ACC112 (cell line): ENCODE results near the gene SULT1B1.

ENCODE experiments used
- H2AFZ ChIP-seq: fragments of 200-600 bp; sonication (generic); one replicate; pipeline ENCODE4 v1.6.0; 2017; ENCODE audit warnings: antibody characterized with exemption, low read length; ENCODE audit not compliant: unreplicated experiment
- H3K27ac ChIP-seq: fragments of 200-600 bp; sonication (generic); 2 replicates; pipeline ENCODE4 v1.5.1; 2014; ENCODE audit warnings: low read depth, mild to moderate bottlenecking, antibody characterized with exemption, low read length, moderate library complexity
- H3K27me3 ChIP-seq: fragments of 200-600 bp; sonication (generic); 2 replicates; pipeline ENCODE4 v1.6.1; 2014; ENCODE audit warnings: mild to moderate bottlenecking, antibody characterized with exemption, low read length, moderate library complexity, mixed read lengths; ENCODE audit not compliant: insufficient read depth
- H3K36me3 ChIP-seq: fragments of 200-600 bp; sonication (generic); 2 replicates; pipeline ENCODE4 v1.6.1; 2016; ENCODE audit warnings: mild to moderate bottlenecking, antibody characterized with exemption, low read length, moderate library complexity, mixed read lengths; ENCODE audit not compliant: insufficient read depth
- H3K4me1 ChIP-seq: fragments of 200-600 bp; sonication (generic); one replicate; pipeline ENCODE4 v1.6.1; 2016; ENCODE audit warnings: low read length, mixed read lengths; ENCODE audit not compliant: insufficient read depth, unreplicated experiment, control insufficient read depth
- H3K4me3 ChIP-seq: fragments of 200-600 bp; sonication (generic); 2 replicates; pipeline ENCODE4 v1.5.1; 2014; ENCODE audit warnings: mild to moderate bottlenecking, low read depth, low read length
- H3K79me2 ChIP-seq: fragments of 200-600 bp; sonication (generic); one replicate; pipeline ENCODE4 v1.6.0; 2016; ENCODE audit warnings: low read length; ENCODE audit not compliant: control insufficient read depth, unreplicated experiment, insufficient read depth

The SULT1B1 gene

DNA sequence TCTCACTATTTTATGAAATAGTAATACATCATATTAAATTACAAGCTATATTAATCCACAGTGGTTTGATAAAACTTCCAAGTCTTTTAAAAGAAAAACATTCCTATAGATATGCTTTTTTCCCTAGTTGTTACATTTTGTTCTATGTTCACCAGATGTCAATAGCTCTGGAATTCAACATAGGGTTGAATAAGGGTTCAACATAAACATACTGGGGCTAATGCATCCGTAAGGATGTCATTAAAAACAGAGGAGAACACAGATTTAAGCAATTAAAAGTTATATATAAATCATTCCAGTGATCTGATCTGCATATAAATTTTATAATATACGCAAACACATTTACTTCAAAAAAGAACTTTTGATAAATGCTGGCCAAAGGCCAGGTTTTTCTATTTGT, 32.5 kb downstream of the SULT1B1 start:
- H3K36me3 ChIP-seq, result no peaks in the 10 kb centered on the region
- H3K27me3 ChIP-seq, result no peaks in the 10 kb centered on the region
- H3K4me1 ChIP-seq, result peaks cover 60% of the 10 kb centered on the region
- H3K79me2 ChIP-seq, result no peaks in the 10 kb centered on the region
- H3K27ac ChIP-seq, result peak overlapping the region; percentile 97
- no peak overlapping the region for H3K4me3 ChIP-seq
- H2AFZ ChIP-seq, result no peak overlapping the region

DNA sequence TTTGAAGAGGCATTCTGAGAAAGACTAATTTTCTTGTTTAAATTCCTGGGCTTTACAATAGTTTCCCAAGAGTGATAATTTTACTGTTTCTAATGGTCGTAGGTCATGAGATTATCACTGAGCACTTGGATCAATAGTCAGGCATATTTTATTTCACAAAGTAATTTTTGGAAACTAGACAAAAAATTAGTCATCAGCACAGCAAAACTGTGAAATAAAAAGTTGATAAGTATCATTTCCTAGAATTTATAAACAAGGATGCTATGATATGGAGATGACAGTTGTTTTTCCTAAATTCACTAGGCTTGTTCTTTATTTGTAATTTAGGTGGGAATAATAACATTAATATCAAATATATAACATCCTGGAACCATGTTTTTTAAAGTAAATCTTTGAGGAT, 33.0 kb downstream of the SULT1B1 start:
- H3K79me2 ChIP-seq, result no peaks in the 10 kb centered on the region
- H3K36me3 ChIP-seq, result peaks cover 5% of the 10 kb centered on the region
- peak overlapping the region; percentile 97 for H3K27ac ChIP-seq
- H3K4me1 ChIP-seq, result peaks cover 60% of the 10 kb centered on the region
- no peaks in the 10 kb centered on the region for H3K27me3 ChIP-seq
- H2AFZ ChIP-seq, result peak overlapping the region; percentile 69
- no peak overlapping the region for H3K4me3 ChIP-seq

DNA sequence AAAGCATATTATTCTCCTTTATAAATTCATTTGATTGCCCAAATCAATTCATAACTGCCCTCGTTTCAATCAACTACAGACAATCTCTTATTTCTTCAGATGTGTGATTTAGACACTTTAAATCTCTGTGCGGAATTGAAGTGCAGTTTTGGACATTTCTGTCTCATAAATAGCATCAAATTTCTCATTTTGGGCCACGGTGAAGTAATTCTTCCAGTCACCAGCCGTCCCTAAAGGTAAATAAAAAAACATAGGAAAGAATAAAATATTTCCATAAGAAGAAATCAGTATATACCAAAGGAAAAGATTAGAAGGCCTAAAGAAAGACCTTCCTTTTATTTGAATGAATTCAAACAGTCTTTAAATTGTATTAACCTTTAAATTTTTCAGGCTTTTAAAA, 33.4 kb downstream of the SULT1B1 start:
- H3K36me3 ChIP-seq, result peaks cover 5% of the 10 kb centered on the region
- H3K4me1 ChIP-seq, result peaks cover 58% of the 10 kb centered on the region
- H2AFZ ChIP-seq, result peak overlapping the region; percentile 69
- peak overlapping the region; percentile 5; the same call in 1 of the 2 replicates for H3K4me3 ChIP-seq
- peak overlapping the region; percentile 97 for H3K27ac ChIP-seq
- no peaks in the 10 kb centered on the region for H3K27me3 ChIP-seq
- H3K79me2 ChIP-seq, result no peaks in the 10 kb centered on the region

DNA sequence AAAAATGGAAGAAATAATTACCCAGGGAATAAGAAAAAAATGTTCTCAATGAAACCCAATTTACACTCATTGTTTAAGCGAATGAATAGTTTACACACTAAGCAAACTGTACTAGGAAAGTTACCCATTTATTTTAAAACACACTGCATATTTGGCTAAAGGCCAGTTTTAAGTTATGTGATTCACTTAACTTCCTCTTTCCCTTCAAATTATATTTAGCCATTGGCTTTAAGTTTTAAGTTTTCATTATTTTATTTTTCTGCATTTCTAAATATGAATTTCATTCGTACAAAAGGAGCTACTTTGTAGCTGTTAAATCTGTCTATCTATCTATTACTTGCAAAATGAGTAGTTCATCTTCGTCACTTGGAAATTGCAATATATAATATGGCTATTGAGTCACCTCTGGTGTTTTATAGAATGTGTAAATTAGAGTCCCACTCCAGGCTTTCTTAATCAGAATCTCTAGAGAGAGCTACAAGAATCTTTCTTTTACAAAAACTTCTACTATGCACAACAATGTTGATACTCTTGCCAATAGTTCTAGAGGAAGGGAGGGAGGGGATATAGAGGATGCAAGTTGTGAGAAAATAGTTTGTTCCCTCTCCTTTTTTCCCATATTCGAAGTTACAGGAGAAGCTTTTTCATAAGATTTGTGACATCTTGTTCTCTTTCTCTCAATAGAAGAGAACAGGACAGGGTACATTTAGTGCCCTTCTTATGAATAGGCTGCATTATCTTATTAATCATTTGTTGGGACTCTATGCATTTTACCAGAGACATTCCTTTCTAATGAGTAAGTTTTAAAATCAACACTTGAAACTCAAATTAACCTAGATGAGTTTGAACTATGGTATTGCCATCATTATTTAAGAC, 41.8 kb downstream of the SULT1B1 start:
- Histone ChIP-seq H2AFZ (peak overlapping the region; percentile 83), H3K27ac (peak overlapping the region; percentile 92), H3K4me3 (peak overlapping the region; percentile 22; the same call in 1 of the 2 replicates), H3K36me3 (peaks cover 5% of the 10 kb centered on the region), H3K27me3 (no peaks in the 10 kb centered on the region), H3K79me2 (no peaks in the 10 kb centered on the region), H3K4me1 (peaks cover 40% of the 10 kb centered on the region)

DNA sequence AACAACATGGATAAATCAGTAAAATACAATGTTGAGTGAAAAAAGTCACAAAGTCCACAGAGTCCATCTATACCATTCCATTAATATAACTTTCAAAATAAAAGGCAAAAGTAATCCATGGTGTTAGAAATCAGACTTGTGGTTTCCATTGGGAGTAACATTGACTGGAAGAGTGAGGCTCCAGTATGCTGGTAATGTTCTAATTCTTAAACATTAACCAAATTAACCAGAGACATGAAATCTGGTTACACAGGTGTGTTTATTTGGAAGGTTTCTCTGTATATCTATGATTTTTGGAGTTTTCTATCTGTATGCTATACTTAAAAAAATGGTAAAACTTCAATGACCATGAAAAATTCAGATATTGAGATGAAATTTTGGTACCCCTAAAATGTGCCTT, 42.6 kb downstream of the SULT1B1 start:
- no peak overlapping the region for H3K4me3 ChIP-seq
- H3K4me1 ChIP-seq, result peaks cover 46% of the 10 kb centered on the region
- peak overlapping the region; percentile 41 for H2AFZ ChIP-seq
- H3K79me2 ChIP-seq, result no peaks in the 10 kb centered on the region
- H3K27ac ChIP-seq, result peak overlapping the region; percentile 92
- peaks cover 4% of the 10 kb centered on the region for H3K36me3 ChIP-seq
- no peaks in the 10 kb centered on the region for H3K27me3 ChIP-seq

DNA sequence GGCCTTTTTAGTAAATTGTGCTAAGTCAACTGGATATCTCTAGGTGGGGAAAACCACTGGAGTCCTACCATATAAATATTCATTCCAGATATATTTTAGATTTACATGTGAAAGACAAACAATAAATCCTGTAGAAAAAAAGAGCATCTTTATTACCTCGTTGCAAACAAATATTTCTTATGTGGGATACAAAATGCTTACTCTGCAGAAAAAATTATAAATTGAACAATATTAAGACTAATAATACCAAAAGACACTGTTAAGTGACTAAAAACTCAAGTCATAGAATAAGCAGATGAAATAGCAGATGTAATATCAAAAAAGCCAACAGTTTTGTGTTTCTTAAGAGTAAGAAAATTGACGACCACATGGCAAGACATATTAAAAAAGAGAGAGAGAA, 43.8 kb downstream of the SULT1B1 start:
- Histone ChIP-seq H3K36me3 (no peaks in the 10 kb centered on the region), H3K4me1 (peaks cover 40% of the 10 kb centered on the region), H3K79me2 (no peaks in the 10 kb centered on the region), H2AFZ (no peak overlapping the region), H3K27ac (peak overlapping the region; percentile 92; the same call in 1 of the 2 replicates), H3K27me3 (no peaks in the 10 kb centered on the region), H3K4me3 (no peak overlapping the region)

DNA sequence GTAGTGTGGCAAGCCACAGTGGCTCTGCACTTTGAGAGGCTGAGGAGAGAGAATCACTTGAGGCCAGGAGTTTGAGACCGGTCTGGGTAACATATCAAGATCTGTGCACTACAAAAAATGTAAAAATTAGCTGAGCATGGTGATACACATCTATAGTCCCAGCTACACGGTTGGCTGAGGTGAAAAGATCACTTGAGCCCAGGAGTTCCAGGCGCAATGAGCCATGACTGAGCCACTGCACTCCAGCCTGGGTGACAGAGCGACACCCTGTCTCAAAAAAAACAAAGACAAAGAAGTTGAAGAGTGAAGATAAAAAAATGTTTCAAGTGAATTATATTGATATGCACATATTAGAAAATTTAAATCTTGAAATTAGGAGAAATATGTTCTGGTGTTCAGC, 46.3 kb downstream of the SULT1B1 start:
- Histone ChIP-seq H3K4me1 (peaks cover 31% of the 10 kb centered on the region), H3K27me3 (no peaks in the 10 kb centered on the region), H3K4me3 (no peak overlapping the region), H3K27ac (peak overlapping the region; percentile 36), H2AFZ (no peak overlapping the region), H3K36me3 (no peaks in the 10 kb centered on the region), H3K79me2 (no peaks in the 10 kb centered on the region)

DNA sequence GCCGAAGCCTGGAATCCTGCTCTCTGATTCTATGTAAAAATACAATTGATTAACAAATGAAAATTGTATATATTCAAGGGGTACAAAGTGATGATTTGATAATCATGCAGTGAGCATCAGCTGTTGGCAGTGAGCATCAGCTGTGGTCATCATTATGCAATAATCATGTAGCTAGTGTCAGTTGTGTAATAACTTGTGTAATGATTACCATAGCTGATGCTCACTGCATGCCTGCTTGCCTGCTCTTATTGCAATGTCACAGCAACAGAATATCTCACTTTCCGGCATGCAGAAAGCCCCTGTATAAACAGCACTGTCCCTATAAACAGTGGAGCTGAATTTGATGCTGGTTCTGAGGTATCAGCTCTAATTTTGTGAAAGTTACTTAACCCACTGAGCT, 46.8 kb downstream of the SULT1B1 start:
- Histone ChIP-seq H3K79me2 (no peaks in the 10 kb centered on the region), H3K27ac (peak overlapping the region; percentile 36)

DNA sequence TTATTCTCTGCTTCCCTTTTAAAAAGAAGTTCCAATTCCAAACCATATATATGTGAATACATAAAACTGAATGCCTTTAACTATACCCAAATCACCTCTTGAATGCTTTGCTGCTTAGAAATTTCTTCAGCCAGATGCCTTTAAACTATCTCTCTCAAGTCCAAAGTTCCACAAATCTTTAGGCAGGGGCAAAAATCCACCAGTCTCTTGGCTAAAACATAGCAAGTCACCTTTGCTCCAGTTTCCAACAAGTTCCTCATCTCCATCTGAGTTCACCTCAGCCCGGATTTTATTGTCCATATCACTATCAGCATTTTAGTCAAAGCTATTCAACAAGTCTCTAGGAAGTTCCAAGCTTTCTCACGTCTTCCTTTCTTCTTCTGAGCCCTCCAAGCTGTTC, 49.8 kb downstream of the SULT1B1 start:
- no peak overlapping the region for H3K4me3 ChIP-seq
- H3K27ac ChIP-seq, result no peak overlapping the region
- H3K4me1 ChIP-seq, result peaks cover 29% of the 10 kb centered on the region
- no peaks in the 10 kb centered on the region for H3K79me2 ChIP-seq
- H3K27me3 ChIP-seq, result no peaks in the 10 kb centered on the region
- no peaks in the 10 kb centered on the region for H3K36me3 ChIP-seq
- H2AFZ ChIP-seq, result no peak overlapping the region

More for the DNA sequence above, 46.8 kb downstream of the SULT1B1 start:
- H2AFZ ChIP-seq, result no peak overlapping the region
- H3K4me3 ChIP-seq, result no peak overlapping the region
- peaks cover 31% of the 10 kb centered on the region for H3K4me1 ChIP-seq
- H3K36me3 ChIP-seq, result no peaks in the 10 kb centered on the region
- H3K27me3 ChIP-seq, result no peaks in the 10 kb centered on the region

DNA sequence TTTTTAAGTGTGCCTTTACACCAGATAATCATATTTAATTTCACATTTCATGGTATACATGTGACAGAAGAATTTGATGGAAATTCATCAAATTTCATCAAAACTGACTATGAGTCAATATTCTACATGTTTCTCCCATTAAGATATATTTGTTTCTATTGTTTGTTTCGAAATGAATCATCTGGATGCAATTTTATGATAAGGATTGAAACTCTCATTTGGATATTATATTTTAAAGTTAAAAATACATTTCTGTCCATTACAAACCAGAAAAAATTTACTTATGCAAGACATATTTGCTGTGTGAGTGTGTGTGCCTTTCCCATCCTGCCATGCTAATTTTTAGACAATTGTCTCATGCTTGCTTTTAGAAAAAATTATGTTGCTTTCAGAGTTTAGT, 52.2 kb downstream of the SULT1B1 start:
- Histone ChIP-seq H3K4me1 (peaks cover 19% of the 10 kb centered on the region), H3K4me3 (peak overlapping the region; percentile 22; the same call in 1 of the 2 replicates), H3K27me3 (no peaks in the 10 kb centered on the region), H3K27ac (peak overlapping the region; percentile 92), H3K79me2 (no peaks in the 10 kb centered on the region), H2AFZ (peak overlapping the region; percentile 58), H3K36me3 (no peaks in the 10 kb centered on the region)

DNA sequence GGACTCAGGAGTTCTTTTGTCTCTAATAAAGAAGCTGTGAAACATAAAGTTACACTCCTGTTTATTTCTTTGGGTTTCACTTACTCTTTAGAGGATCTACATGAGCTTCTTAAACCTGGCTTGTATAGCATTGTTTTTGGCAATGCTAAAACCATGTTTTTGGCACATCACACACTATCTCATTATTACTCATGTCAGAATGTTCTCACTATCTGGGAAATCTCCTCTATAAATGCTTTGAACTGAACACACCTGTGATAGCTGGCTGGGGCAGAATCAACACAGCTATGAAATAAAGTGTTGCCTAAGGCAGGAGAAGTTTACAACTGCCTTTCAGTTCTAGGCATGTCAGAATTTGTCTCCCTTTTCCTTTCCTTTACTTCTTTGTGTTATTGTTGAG, 52.6 kb downstream of the SULT1B1 start:
- Histone ChIP-seq H3K27ac (peak overlapping the region; percentile 92), H3K79me2 (no peaks in the 10 kb centered on the region), H3K4me3 (peak overlapping the region; percentile 22; the same call in 1 of the 2 replicates), H3K27me3 (no peaks in the 10 kb centered on the region), H2AFZ (peak overlapping the region; percentile 58), H3K4me1 (peaks cover 17% of the 10 kb centered on the region), H3K36me3 (no peaks in the 10 kb centered on the region)
